K562 (cell line): Measurements from ENCODE around the gene GTF3C1. TPM values are rescaled to one million over a fixed set of nuclear protein-coding genes. Genes with fewer than 3 reads are reported as not detected.

Experiments
- ATAC-seq: fragments of 200-7000 bp; cut with Tn5 transposase; 3 replicates; pipeline ENCODE4 v1.9.1; 2020; ENCODE audit warnings: moderate library complexity
- BruUV-seq: library from RNA; stranded (reverse); fragments of 400-500 nt; replicated peaks from 2 replicates; lab custom pipeline; 2021; lab: Mats Ljungman, UMichigan
- CTCF ChIA-PET: fragments of 300-600 bp; formaldehyde crosslinking; extraction: SDS; loops from one replicate; lab custom pipeline; 2021; ENCODE audit warnings: low intra/inter-chr PET ratio; lab: Yijun Ruan, JAX
- POLR2A ChIA-PET: fragments of 300-600, 350-650 bp; sonication (Branson Sonifier 250); formaldehyde crosslinking; extraction: SDS; loops from one replicate; lab custom pipeline; 2021; ENCODE audit warnings: antibody characterized with exemption, inconsistent platforms; lab: Yijun Ruan, JAX
- DNase-seq, 4 experiments: peaks; one replicate each; pipeline versions ENCODE4 v3.0.0 to v3.0.0-alpha.2; 2011 to 2018; ENCODE audit warnings: low spot score in 3 of 4, mixed read lengths in 3 of 4; ENCODE audit errors: extremely low read depth in 1 of 4
- FAIRE-seq: peaks from 2 replicates; lab custom pipeline; 2011; peaks lifted over from hg19 to GRCh38; lab: Jason Lieb, UNC
- H2AFZ ChIP-seq: 2 replicates; pipeline ENCODE4 v1.6.0; 2011; ENCODE audit warnings: low read depth, low read length, control low read depth, inconsistent platforms
- H3K27ac ChIP-seq: fragments of 200-600 bp; 3 replicates; pipeline ENCODE4 v1.8.0; 2011; ENCODE audit warnings: low read depth, mild to moderate bottlenecking, control low read depth, inconsistent platforms, low read length, moderate library complexity, mixed read lengths; ENCODE audit errors: extremely low read depth
- H3K27me3 ChIP-seq, 2 experiments: fragments of 300-600 bp in 1 of 2; 2 replicates in 1 of 2; 3 replicates in 1 of 2; pipeline versions ENCODE4 v1.6.0 to v1.8.0; 2011; ENCODE audit warnings: inconsistent platforms in 2 of 2, low read length in 2 of 2, mild to moderate bottlenecking in 1 of 2, mixed read lengths in 1 of 2, moderate library complexity in 1 of 2; ENCODE audit not compliant: control insufficient read depth in 2 of 2, insufficient read depth in 2 of 2
- H3K36me3 ChIP-seq: fragments of 300-600 bp; 3 replicates; pipeline ENCODE4 v1.8.0; 2011; ENCODE audit warnings: mild to moderate bottlenecking, low read length, inconsistent platforms; ENCODE audit not compliant: control insufficient read depth, insufficient read depth
- H3K4me1 ChIP-seq, 2 experiments: fragments of 200-600 bp in 1 of 2; replicated peaks in 1 of 2; 2 replicates in 1 of 2; 3 replicates in 1 of 2; pipeline versions ENCODE4 v1.5.1 to v1.8.0; 2011; ENCODE audit warnings: inconsistent platforms in 2 of 2, low read length in 2 of 2, mild to moderate bottlenecking in 1 of 2, mixed read lengths in 1 of 2, moderate library complexity in 1 of 2; ENCODE audit not compliant: control insufficient read depth in 2 of 2, insufficient read depth in 2 of 2
- H3K4me2 ChIP-seq: 2 replicates; pipeline ENCODE4 v1.6.1; 2011; ENCODE audit warnings: low read length, control low read depth, inconsistent platforms, mixed read lengths; ENCODE audit not compliant: insufficient read depth
- H3K4me3 ChIP-seq: fragments of 200-600 bp; sonication (generic), shearing (Covaris generic); 2 replicates; pipeline ENCODE4 v1.5.1; 2016; ENCODE audit warnings: control low read depth, inconsistent platforms
- H3K79me2 ChIP-seq: fragments of 200-600 bp; 3 replicates; pipeline ENCODE4 v1.8.0; 2011; ENCODE audit warnings: low read length, inconsistent platforms; ENCODE audit not compliant: control insufficient read depth, insufficient read depth
- H3K9ac ChIP-seq, 2 experiments: 2 replicates each; pipeline versions ENCODE4 v1.6.0 to v1.6.1; 2011; ENCODE audit warnings: low read depth in 2 of 2, low read length in 2 of 2, control low read depth in 1 of 2, inconsistent platforms in 1 of 2, mild to moderate bottlenecking in 1 of 2, mixed read lengths in 1 of 2; ENCODE audit not compliant: insufficient read depth in 1 of 2
- H3K9me1 ChIP-seq: one replicate; pipeline ENCODE4 v1.6.0; 2011; ENCODE audit warnings: inconsistent platforms, mild to moderate bottlenecking, low read length, moderate library complexity; ENCODE audit not compliant: control insufficient read depth, insufficient read depth
- H3K9me3 ChIP-seq: replicated peaks from 2 replicates; pipeline ENCODE4 v1.5.1; 2011; ENCODE audit warnings: low read depth, low read length, inconsistent platforms; ENCODE audit not compliant: control insufficient read depth, insufficient read depth
- H4K20me1 ChIP-seq: replicated peaks from 2 replicates; pipeline ENCODE4 v1.6.1; 2011; ENCODE audit warnings: low read length, inconsistent platforms, mixed read lengths; ENCODE audit not compliant: control insufficient read depth, insufficient read depth
- CEBPB ChIP-seq: fragments of 450-650 bp; IDR thresholded peaks from 2 replicates; pipeline ENCODE4 v1.6.1; 2016; ENCODE audit warnings: missing genetic modification characterization, missing compliant biosample characterization
- IRF9 ChIP-seq: fragments of 450-650 bp; IDR thresholded peaks from 2 replicates; pipeline ENCODE4 v1.6.1; 2016; ENCODE audit warnings: missing biosample characterization, missing genetic modification characterization
- JUNB ChIP-seq: fragments of 450-650 bp; formaldehyde crosslinking; conservative IDR thresholded peaks from 2 replicates; pipeline ENCODE4 v1.4.0; 2020; ENCODE audit warnings: mild to moderate bottlenecking
- NFE2L1 ChIP-seq: fragments of 450-650 bp; IDR thresholded peaks from 2 replicates; pipeline ENCODE4 v1.6.1; 2016; ENCODE audit warnings: missing genetic modification characterization, low read depth, mild to moderate bottlenecking, missing compliant biosample characterization, moderate library complexity, borderline replicate concordance
- POLR2G ChIP-seq: fragments of 200-400 bp; formaldehyde crosslinking; IDR thresholded peaks from 2 replicates; pipeline ENCODE4 v1.6.1; 2017; ENCODE audit warnings: low read depth, mild to moderate bottlenecking, antibody characterized with exemption, low read length, moderate library complexity
- SFPQ ChIP-seq: fragments of 200-400 bp; formaldehyde crosslinking; IDR thresholded peaks from 2 replicates; pipeline ENCODE4 v1.6.1; 2017; ENCODE audit warnings: mild to moderate bottlenecking, low read depth, low read length, moderate library complexity
- SUPT5H ChIP-seq: fragments of 450-650 bp; IDR thresholded peaks from 2 replicates; pipeline ENCODE4 v1.6.1; 2016
- ZNF239 ChIP-seq: fragments of 250-450 bp; sonication (Bioruptor Pico); IDR thresholded peaks from 2 replicates; pipeline ENCODE4 v1.4.0; 2020; ENCODE audit warnings: mild to moderate bottlenecking
- WGBS: fragments of 100-300 bp; shearing (Covaris generic); methylation state at CpG from one replicate; pipeline ENCODE4 v1.1.6; 2016; ENCODE audit warnings: low coverage, mixed read lengths; ENCODE audit not compliant: insufficient coverage; ENCODE audit errors: missing lambda C conversion rate; 5-methylcytosine and 5-hydroxymethylcytosine counted together
- in situ Hi-C: fragments of 300-500 bp; cut with MboI; formaldehyde crosslinking; loops from 4 replicates; pipeline ENCODE4 v1.15.0; 2018; ENCODE audit warnings: inconsistent platforms, mixed read lengths
- intact Hi-C: fragments of 100-400 bp; cut with micrococcal nuclease; formaldehyde crosslinking; loops from 2 replicates; pipeline ENCODE4 v1.14.2; 2022
- polyA plus RNA-seq, 8 experiments: library from polyadenylated mRNA; depleted of rRNA in 4 of 8; stranded (reverse) in 5 of 8; unstranded in 3 of 8; fragments of >200 nt; fragmentation: Nextera tagmentation in 2 of 8; fragmentation: Illumina TruSeq in 1 of 8; extraction: Ambion mirVana in 2 of 8; extraction: Trizol in 1 of 8; gene quantifications; 2 replicates each; pipeline versions ENCODE4 v1.2.1 to v1.2.3, GENCODE V29; 2011 to 2014; ENCODE audit warnings: inconsistent platforms in 1 of 8, missing spikeins in 1 of 8
- total RNA-seq, 7 experiments: library from RNA; depleted of rRNA in 6 of 7; stranded (reverse); fragments of >200 nt in 6 of 7; fragmentation: Illumina TruSeq in 2 of 7; extraction: Trizol in 2 of 7; gene quantifications; 2 replicates each; pipeline versions ENCODE4 v1.2.1 to v1.2.3, GENCODE V29; 2011 to 2021; ENCODE audit warnings: low replicate concordance in 1 of 7
- TF ChIP-seq, protein P1 (sequence below): fragments of 250-450 bp; sonication (Bioruptor Pico); IDR thresholded peaks from 2 replicates; pipeline ENCODE4 v1.4.0; 2020; ENCODE audit warnings: mild to moderate bottlenecking, moderate library complexity, borderline replicate concordance

GTF3C1 gene
- total and polyA plus RNA-seq, 9 of the 15 experiments (the other 6 are each of a cell fraction or from before 2014, with no cell fraction given), result 0.72 to 63.6 (median 30.9) TPM

GRCh38 chr16:27534256-27534655, 15.5 kb downstream of the GTF3C1 start:
- no peak for ATAC-seq
- WGBS, result 89% methylated on average over 4 of the region's 4 CpGs
- Histone ChIP-seq H3K4me1 (peaks cover 4 to 9% of the 10 kb centered on the region in 2 experiments; a peak in 3 of 5 replicates), H3K79me2 (no peaks in the 10 kb centered on the region), H3K27me3 (no peaks in the 10 kb centered on the region; a peak in 1 of 5 replicates), H3K4me2 (no peak overlapping the region), H3K36me3 (peaks cover 82% of the 10 kb centered on the region), H3K9me1 (no peaks in the 10 kb centered on the region), H2AFZ (no peak overlapping the region), H3K9me3 (no peaks in the 10 kb centered on the region), H3K4me3 (no peak overlapping the region), H4K20me1 (0 out of 2 replicates have a peak, but pooled peaks cover 2% of the 10 kb centered on the region), H3K9ac (no peak overlapping the region), H3K27ac (no peak overlapping the region)
- no peak for TF ChIP-seq SFPQ
- TF ChIP-seq POLR2G, result no peak
- no peak for TF ChIP-seq NFE2L1 (tag)
- no peak for TF ChIP-seq JUNB (CRISPR knock-in tag)
- no peak for TF ChIP-seq ZNF239 (CRISPR knock-in tag)
- TF ChIP-seq IRF9 (tag), result no peak
- no peak for TF ChIP-seq SUPT5H
- no peak for TF ChIP-seq CEBPB (tag)
- TF ChIP-seq, protein P1, sequence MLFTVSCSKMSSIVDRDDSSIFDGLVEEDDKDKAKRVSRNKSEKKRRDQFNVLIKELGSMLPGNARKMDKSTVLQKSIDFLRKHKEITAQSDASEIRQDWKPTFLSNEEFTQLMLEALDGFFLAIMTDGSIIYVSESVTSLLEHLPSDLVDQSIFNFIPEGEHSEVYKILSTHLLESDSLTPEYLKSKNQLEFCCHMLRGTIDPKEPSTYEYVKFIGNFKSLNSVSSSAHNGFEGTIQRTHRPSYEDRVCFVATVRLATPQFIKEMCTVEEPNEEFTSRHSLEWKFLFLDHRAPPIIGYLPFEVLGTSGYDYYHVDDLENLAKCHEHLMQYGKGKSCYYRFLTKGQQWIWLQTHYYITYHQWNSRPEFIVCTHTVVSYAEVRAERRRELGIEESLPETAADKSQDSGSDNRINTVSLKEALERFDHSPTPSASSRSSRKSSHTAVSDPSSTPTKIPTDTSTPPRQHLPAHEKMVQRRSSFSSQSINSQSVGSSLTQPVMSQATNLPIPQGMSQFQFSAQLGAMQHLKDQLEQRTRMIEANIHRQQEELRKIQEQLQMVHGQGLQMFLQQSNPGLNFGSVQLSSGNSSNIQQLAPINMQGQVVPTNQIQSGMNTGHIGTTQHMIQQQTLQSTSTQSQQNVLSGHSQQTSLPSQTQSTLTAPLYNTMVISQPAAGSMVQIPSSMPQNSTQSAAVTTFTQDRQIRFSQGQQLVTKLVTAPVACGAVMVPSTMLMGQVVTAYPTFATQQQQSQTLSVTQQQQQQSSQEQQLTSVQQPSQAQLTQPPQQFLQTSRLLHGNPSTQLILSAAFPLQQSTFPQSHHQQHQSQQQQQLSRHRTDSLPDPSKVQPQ (CRISPR knock-in tag), result no peak
- no TSS peak for BruUV-seq
- in situ Hi-C loops (no loop called here), intact Hi-C loops (no loop called here)
- POLR2A ChIA-PET, result interaction anchor here (0.6 kb wide), 1 partner anchor 17 kb away, joined by 3 read pairs; no protein-coding TSS in a partner anchor
- no peak for DNase-seq
- CTCF ChIA-PET, result no interaction called here
- FAIRE-seq, result no peak
